ENCODE measurements around the gene ABHD6.
"Not testable (repeated sequence)": the region's sequence is repeated elsewhere in the genome, so short reads cannot be mapped to it uniquely, and the experiment has no call there.

Gene ABHD6

GRCh38 chr3:58243976-58244585, 6.5 kb downstream of the ABHD6 start:
- no peak for FAIRE-seq

- no peak for FAIRE-seq
These were observed 8.8 kb downstream of the ABHD6 start for GRCh38 chr3:58246148-58247047.

- no peak for FAIRE-seq
These were observed 11.9 kb downstream of the ABHD6 start for GRCh38 chr3:58249358-58250092.

- FAIRE-seq, result no peak
These were observed 12.6 kb downstream of the ABHD6 start for GRCh38 chr3:58250093-58250707.

- FAIRE-seq, result no peak
These were observed 14.0 kb downstream of the ABHD6 start for GRCh38 chr3:58251631-58252035.

GRCh38 chr3:58254144-58254543, 16.6 kb downstream of the ABHD6 start:
- no peak for FAIRE-seq

- FAIRE-seq, result no peak
These were observed 18.5 kb downstream of the ABHD6 start for GRCh38 chr3:58256061-58256460.

GRCh38 chr3:58256511-58256910, 18.9 kb downstream of the ABHD6 start:
- no peak for FAIRE-seq

- no peak for FAIRE-seq
These were observed 20.9 kb downstream of the ABHD6 start for GRCh38 chr3:58258392-58259055.

- FAIRE-seq, result no peak
These were observed 22.7 kb downstream of the ABHD6 start for GRCh38 chr3:58260261-58260731.

- no peak for FAIRE-seq
These were observed 23.1 kb downstream of the ABHD6 start for GRCh38 chr3:58260733-58261132.

GRCh38 chr3:58261954-58262666, 24.5 kb downstream of the ABHD6 start:
- no peak for FAIRE-seq

GRCh38 chr3:58266577-58266976, 29.0 kb downstream of the ABHD6 start:
- FAIRE-seq, result no peak

GRCh38 chr3:58267543-58267942, 30.0 kb downstream of the ABHD6 start:
- not testable (repeated sequence) for FAIRE-seq

- FAIRE-seq, result no peak
These were observed 31.8 kb downstream of the ABHD6 start for GRCh38 chr3:58269356-58269755.

GRCh38 chr3:58270485-58270884, 32.9 kb downstream of the ABHD6 start:
- FAIRE-seq, result no peak

GRCh38 chr3:58271901-58272501, 34.4 kb downstream of the ABHD6 start:
- FAIRE-seq, result no peak

- FAIRE-seq, result no peak
These were observed 35.3 kb downstream of the ABHD6 start for GRCh38 chr3:58272891-58273290.

GRCh38 chr3:58273362-58273761, 35.8 kb downstream of the ABHD6 start:
- not testable (repeated sequence) for FAIRE-seq

GRCh38 chr3:58274027-58274614, 36.5 kb downstream of the ABHD6 start:
- no peak for FAIRE-seq

- FAIRE-seq, result no peak
These were observed 43.5 kb downstream of the ABHD6 start for GRCh38 chr3:58281069-58281468.

Measured in colon (tissue), 2 donors.